Eye (tissue), 1 donor: ENCODE results near the gene PI4K2B.
A peak's percentile ranks its signal among the peaks of the same experiment; 100 is the strongest.
"Not testable (repeated sequence)": the region's sequence is repeated elsewhere in the genome, so short reads cannot be mapped to it uniquely, and the experiment has no call there.

Experiments
- DNase-seq: peaks from one replicate; pipeline ENCODE4 v3.0.0-alpha.2; 2015

PI4K2B gene

DNA sequence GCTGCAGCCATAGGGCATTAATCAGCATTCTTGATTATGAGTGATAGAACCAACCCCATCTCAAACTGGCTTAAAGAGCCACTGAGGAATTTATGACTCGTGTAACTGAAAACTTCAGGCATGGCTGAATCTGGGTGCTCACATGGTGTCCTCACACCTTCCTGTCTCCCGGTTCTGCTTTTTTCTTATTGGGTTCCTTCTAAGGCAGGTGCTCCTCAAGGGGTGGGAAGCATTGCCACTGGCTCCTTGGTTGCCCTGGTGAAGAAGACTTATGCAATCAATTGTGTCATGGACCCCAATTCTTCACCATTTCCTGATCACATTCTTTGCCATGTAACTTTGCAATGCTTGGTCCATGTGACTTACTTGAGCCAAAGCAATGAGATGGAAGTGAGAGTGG, 74.5 kb downstream of the PI4K2B start:
- no peak for DNase-seq

DNA sequence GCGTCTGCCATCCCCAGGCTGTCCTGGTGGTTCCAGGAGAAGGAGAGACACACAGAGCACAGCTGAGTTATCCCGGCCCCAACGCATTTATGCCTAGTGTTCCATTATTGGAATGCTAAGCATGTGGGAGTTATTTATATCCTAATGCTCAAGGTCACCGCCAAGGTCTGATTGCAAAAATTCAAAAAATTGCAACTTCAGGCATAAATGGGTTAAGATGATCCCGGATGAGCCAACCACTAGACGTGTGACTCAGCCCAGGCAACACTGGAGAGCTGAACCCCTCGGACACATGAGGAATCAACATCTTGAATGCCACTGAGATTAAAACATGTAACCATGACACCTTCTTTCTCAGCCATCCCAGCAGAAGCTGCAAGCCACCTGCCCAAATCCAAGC, 74.9 kb downstream of the PI4K2B start:
- no peak for DNase-seq

DNA sequence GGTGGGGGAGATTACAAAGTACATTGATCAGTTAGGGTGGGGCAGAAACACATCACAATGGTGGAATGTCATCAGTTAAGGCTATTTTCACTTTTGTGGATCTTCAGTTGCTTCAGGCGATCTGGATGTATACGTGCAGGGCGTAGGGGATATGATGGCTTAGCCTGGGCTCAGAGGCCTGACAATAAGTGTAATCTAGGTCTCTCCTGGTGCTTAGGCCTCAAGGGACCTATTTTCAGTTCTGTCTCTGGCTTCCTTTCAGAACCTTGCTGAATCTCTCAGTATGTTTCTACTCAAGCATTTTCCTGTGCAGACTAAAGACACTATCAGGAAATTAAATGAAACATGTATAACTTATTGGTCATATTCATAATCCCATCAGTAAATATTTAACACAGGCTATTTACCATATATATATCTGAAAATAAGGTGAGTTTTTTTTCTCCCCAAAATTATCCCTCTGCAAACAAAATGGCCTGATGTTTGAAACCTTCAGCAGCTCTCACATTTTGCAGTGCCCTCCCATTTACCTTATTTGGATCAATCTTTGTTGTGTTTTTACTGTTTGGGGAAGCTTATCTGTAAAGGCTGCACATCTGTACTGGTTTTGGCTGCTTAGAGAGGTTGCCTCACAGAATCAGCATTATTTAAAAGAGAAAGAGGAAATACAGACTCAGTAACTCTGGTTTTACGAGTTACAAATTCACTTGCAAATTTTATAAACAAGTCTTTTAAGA, 76.4 kb downstream of the PI4K2B start:
- no peak for DNase-seq

DNA sequence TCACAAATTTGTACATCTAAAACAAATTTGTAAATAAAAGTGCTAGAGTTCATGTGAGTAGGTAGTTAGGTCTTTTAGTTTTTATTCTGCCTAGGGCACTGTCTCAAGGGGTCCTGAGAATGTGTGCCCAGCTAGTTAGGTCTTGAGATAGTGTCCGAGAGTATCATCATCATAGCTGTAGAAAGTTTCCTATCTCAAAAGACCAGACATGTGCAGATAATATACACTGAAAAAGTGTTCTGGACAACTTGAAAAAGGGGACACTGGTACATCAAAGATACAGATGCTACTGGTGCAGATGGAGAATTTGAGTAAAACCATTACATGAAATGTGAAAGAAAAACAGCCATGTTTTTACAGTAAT, 77.0 kb downstream of the PI4K2B start:
- no peak for DNase-seq

DNA sequence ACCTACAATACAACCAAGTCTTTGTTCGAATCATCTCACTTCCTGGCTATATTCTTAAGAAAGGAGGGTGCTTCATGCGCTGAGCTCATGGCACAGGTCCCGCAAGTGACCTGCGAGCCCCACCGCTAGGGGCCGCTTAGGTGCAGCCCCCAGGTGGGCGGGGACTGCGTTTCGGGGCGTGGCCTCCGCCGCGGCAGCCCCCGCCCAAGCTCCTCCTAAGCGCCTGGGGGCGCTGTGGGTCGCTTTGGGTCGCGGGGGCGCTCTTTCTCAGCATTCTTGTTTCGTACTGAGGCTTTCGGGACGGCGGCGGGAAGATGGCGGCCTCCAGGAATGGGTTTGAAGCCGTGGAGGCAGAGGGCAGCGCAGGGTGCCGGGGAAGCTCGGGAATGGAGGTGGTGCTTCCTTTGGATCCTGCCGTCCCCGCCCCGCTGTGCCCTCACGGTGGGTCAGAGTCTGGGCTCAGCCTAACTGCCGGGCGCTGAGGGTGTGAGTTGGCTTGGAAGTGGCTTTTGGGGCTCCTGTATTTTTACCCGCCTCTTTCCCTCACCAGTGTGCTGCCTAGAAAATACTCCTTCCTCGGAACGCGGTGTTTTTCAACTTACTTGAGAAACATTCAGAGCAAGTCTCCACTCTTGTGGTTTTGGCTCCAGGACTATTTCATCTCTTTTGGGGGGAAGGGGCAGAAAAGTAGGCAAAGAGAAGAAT, 78.8 kb downstream of the PI4K2B start, which contains the start of gene ZCCHC4:
ZCCHC4 (plus strand) TSS at position 279 of the 705 bp plus-strand sequence; CDS start at position 315, 36 bp downstream.
- peak; percentile 96 for DNase-seq

DNA sequence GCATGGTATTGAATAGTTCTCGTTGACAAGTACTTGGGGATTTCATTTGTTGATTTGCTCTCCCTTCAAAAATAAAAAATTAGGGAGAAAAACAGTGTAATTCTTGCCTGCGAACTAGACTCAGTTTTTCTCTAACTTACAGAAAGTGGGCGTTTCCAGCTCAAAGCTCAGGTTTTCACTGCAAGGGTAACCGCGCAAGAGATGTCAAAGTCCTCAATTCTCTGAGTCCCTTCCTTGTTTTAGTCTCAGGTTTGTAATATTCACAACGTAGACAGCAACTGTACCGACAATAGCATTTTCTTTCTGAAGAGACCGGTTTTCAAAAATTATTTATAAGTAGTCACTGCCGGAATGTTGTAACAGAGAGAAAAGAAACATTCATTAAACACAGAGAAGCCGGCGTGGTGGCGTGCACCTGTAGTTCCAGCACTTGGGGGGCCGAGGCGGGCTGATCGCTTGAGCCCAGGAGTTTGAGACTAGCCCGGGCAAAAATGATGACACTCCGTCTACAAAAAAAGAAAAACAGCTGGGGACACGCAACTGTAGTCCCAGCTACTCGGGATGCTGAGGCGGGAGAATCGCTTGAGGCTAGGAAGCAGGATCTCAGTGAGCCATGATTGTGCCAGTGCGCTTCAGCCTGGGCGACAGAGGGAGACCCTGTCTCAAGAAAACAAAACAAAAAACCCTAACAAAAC, 79.5 kb downstream of the PI4K2B start:
- DNase-seq: no peak

DNA sequence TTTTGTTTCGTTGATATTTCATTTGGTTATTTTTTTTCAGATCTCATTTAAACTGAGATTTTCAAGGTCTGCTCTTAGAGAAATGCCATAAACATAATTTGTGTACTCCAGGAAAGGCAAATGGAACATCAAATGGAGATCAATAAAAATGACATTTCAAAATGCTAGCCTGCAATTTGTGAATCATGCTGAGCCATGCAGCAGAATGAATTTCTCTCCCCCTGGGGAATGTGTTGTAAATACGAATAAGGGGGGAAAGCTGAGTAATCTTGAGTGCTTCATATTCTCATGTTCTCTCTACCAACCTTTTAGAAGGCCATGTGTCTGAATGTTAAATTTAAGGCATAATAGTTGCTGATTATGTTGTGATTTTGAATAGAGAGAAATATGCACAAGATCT, 86.5 kb downstream of the PI4K2B start:
- peak; percentile 22 for DNase-seq

DNA sequence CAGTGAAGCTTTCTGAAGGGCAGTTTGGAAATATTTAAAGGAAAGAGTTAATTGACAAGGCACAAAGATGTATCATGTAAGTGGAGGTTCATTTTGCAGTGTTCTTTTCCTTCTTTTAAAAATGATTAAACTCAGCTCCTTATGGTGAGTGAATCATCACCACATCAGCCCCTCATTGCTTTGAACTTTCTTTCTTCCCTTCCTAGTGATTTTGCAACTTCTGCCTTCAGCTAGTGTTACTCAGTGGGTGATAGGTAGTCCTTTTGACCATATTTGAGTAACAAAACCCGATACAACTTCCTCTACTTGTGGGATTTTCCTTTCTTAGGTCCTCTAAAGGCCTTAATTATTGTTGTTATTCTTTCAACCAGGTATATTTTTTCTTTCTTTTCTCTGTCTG, 86.9 kb downstream of the PI4K2B start:
- DNase-seq: no peak

DNA sequence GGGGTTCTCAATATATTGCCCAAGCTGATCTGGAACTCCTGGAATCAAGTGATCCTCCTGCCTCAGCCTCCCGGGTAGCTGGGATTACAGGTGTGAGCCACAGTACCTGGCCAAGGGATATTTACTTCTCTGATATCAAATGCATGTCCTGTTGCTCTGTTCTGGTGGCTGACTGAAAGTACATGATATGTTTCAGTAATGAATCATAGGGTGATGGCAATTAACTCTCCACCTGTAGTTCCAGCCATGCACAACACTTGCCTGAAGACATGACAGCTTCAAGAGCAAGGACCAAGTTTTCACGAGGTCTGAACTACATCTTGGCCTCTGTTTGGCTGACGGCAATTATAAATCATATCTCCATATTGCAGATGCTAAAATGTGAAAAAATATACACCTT, 87.9 kb downstream of the PI4K2B start:
- no peak for DNase-seq

DNA sequence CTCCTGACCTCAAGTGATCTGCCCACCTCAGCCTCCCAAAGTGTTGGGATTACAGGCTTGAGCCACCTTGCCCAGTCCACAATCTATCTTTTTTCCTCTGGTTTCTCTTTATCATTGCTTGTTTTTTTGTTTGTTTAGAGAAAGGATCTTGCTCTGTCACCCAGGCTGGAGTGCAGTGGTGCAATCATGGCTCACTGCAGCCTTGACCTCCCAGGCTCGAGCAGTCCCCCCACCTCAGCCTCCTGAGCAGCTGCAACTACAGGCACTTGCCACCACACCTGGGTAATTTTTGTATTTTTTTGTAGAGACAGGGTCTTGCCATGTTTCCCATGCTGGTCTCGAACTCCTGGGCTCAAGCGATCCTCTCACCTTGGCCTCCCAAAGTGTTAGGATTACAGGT, 94.6 kb downstream of the PI4K2B start:
- DNase-seq: not testable (repeated sequence)
